ENCODE results near the gene PKMYT1.
"Not testable (repeated sequence)": the region's sequence is repeated elsewhere in the genome, so short reads cannot be mapped to it uniquely, and the experiment has no call there.

Gene PKMYT1

GRCh38 chr16:2931231-2931914 is 48.9 kb downstream of the PKMYT1 start:
- not testable (repeated sequence) for DNase-seq (ENCODE audit: low read depth)

GRCh38 chr16:2930236-2930635 is 50.0 kb downstream of the PKMYT1 start:
- no peak for DNase-seq (ENCODE audit: low read depth)

GRCh38 chr16:2929693-2930092 is 50.6 kb downstream of the PKMYT1 start:
- DNase-seq (ENCODE audit: low read depth): no peak

GRCh38 chr16:2928796-2929195 is 51.5 kb downstream of the PKMYT1 start:
- no peak for DNase-seq (ENCODE audit: low read depth)

- not testable (repeated sequence) for DNase-seq (ENCODE audit: low read depth)
These were observed 52.1 kb downstream of the PKMYT1 start for GRCh38 chr16:2928151-2928550.

- DNase-seq (ENCODE audit: low read depth): no peak
These were observed 53.1 kb downstream of the PKMYT1 start for GRCh38 chr16:2927010-2927646.

GRCh38 chr16:2926650-2926999 is 53.6 kb downstream of the PKMYT1 start:
- DNase-seq (ENCODE audit: low read depth): no peak

- no peak for DNase-seq (ENCODE audit: low read depth)
These were observed 54.1 kb downstream of the PKMYT1 start for GRCh38 chr16:2925951-2926649.

- no peak for DNase-seq (ENCODE audit: low read depth)
These were observed 55.1 kb downstream of the PKMYT1 start for GRCh38 chr16:2924901-2925755.

- no peak for DNase-seq (ENCODE audit: low read depth)
These were observed 56.8 kb downstream of the PKMYT1 start for GRCh38 chr16:2923481-2923880.
